ENCODE results near the gene TSEN15. TPM values are rescaled to one million over a fixed set of nuclear protein-coding genes. Genes with fewer than 3 reads are reported as not detected.
"Not testable (repeated sequence)": the region's sequence is repeated elsewhere in the genome, so short reads cannot be mapped to it uniquely, and the experiment has no call there.

Gene TSEN15
- total RNA-seq, 1 donor from 2014 or later: 22.4 TPM

GRCh38 chr1:184082541-184083415, 31.2 kb downstream of the TSEN15 start:
- H3K4me1 Mint-ChIP-seq (ENCODE audit: low read depth): no peaks in the 10 kb centered on the region
- H3K27me3 Mint-ChIP-seq: no peaks in the 10 kb centered on the region
- no peak for TF ChIP-seq CTCF (IDR thresholded peaks at IDR 0.05; ENCODE audit: unreplicated experiment)
- no peaks in the 10 kb centered on the region for H3K36me3 Mint-ChIP-seq (ENCODE audit: insufficient read depth)
- no peaks in the 10 kb centered on the region for H3K9me3 Mint-ChIP-seq (ENCODE audit: low read depth)
- H3K4me3 Mint-ChIP-seq (ENCODE audit: low read depth): no peak overlapping the region
- no peak overlapping the region for H3K27ac Mint-ChIP-seq
- DNase-seq (ENCODE audit: low spot score, unreplicated experiment): no peak

- Mint-ChIP-seq H3K27ac (no peak overlapping the region), H3K4me3 (ENCODE audit: low read depth) (no peak overlapping the region), H3K27me3 (no peaks in the 10 kb centered on the region), H3K9me3 (ENCODE audit: low read depth) (no peaks in the 10 kb centered on the region), H3K36me3 (ENCODE audit: insufficient read depth) (no peaks in the 10 kb centered on the region), H3K4me1 (ENCODE audit: low read depth) (no peaks in the 10 kb centered on the region)
- TF ChIP-seq CTCF (IDR thresholded peaks at IDR 0.05; ENCODE audit: unreplicated experiment): no peak
- no peak for DNase-seq (ENCODE audit: low spot score, unreplicated experiment)
Measured at GRCh38 chr1:184085667-184086066, 34.1 kb downstream of the TSEN15 start.

GRCh38 chr1:184088037-184088436, 36.5 kb downstream of the TSEN15 start:
- H3K36me3 Mint-ChIP-seq (ENCODE audit: insufficient read depth): no peaks in the 10 kb centered on the region
- H3K4me1 Mint-ChIP-seq (ENCODE audit: low read depth): no peaks in the 10 kb centered on the region
- no peaks in the 10 kb centered on the region for H3K9me3 Mint-ChIP-seq (ENCODE audit: low read depth)
- no peak overlapping the region for H3K4me3 Mint-ChIP-seq (ENCODE audit: low read depth)
- H3K27ac Mint-ChIP-seq: no peak overlapping the region
- H3K27me3 Mint-ChIP-seq: no peaks in the 10 kb centered on the region
- no peak for DNase-seq (ENCODE audit: low spot score, unreplicated experiment)
- no peak for TF ChIP-seq CTCF (IDR thresholded peaks at IDR 0.05; ENCODE audit: unreplicated experiment)

- Mint-ChIP-seq H3K27me3 (no peaks in the 10 kb centered on the region), H3K27ac (no peak overlapping the region), H3K4me3 (ENCODE audit: low read depth) (no peak overlapping the region), H3K4me1 (ENCODE audit: low read depth) (no peaks in the 10 kb centered on the region), H3K9me3 (ENCODE audit: low read depth) (no peaks in the 10 kb centered on the region), H3K36me3 (ENCODE audit: insufficient read depth) (no peaks in the 10 kb centered on the region)
- DNase-seq (ENCODE audit: low spot score, unreplicated experiment): no peak
- no peak for TF ChIP-seq CTCF (IDR thresholded peaks at IDR 0.05; ENCODE audit: unreplicated experiment)
Measured at GRCh38 chr1:184093071-184093470, 41.5 kb downstream of the TSEN15 start.

GRCh38 chr1:184096005-184096404, 44.5 kb downstream of the TSEN15 start:
- Mint-ChIP-seq H3K36me3 (ENCODE audit: insufficient read depth) (no peaks in the 10 kb centered on the region), H3K27me3 (no peaks in the 10 kb centered on the region), H3K4me3 (ENCODE audit: low read depth) (no peak overlapping the region), H3K4me1 (ENCODE audit: low read depth) (peaks cover 6% of the 10 kb centered on the region), H3K27ac (no peak overlapping the region), H3K9me3 (ENCODE audit: low read depth) (peaks cover 2% of the 10 kb centered on the region)
- no peak for TF ChIP-seq CTCF (IDR thresholded peaks at IDR 0.05; ENCODE audit: unreplicated experiment)
- no peak for DNase-seq (ENCODE audit: low spot score, unreplicated experiment)

GRCh38 chr1:184096580-184096979, 45.0 kb downstream of the TSEN15 start:
- DNase-seq (ENCODE audit: low spot score, unreplicated experiment); H3K27ac Mint-ChIP-seq; H3K4me1 Mint-ChIP-seq (ENCODE audit: low read depth); H3K9me3 Mint-ChIP-seq (ENCODE audit: low read depth); H3K36me3 Mint-ChIP-seq (ENCODE audit: insufficient read depth); H3K4me3 Mint-ChIP-seq (ENCODE audit: low read depth); H3K27me3 Mint-ChIP-seq: not testable (repeated sequence)

Measured in progenitor cell of endocrine pancreas (in vitro differentiated cells).